GM18520 (cell line): Measurements from ENCODE around the gene UNK.
"Not testable (repeated sequence)": the region's sequence is repeated elsewhere in the genome, so short reads cannot be mapped to it uniquely, and the experiment has no call there.

Source experiments
- ATAC-seq: cut with Tn5 transposase; IDR thresholded peaks from one replicate; pipeline ENCODE4 v1.9.1; 2021; ENCODE audit not compliant: unreplicated experiment

Gene UNK

DNA sequence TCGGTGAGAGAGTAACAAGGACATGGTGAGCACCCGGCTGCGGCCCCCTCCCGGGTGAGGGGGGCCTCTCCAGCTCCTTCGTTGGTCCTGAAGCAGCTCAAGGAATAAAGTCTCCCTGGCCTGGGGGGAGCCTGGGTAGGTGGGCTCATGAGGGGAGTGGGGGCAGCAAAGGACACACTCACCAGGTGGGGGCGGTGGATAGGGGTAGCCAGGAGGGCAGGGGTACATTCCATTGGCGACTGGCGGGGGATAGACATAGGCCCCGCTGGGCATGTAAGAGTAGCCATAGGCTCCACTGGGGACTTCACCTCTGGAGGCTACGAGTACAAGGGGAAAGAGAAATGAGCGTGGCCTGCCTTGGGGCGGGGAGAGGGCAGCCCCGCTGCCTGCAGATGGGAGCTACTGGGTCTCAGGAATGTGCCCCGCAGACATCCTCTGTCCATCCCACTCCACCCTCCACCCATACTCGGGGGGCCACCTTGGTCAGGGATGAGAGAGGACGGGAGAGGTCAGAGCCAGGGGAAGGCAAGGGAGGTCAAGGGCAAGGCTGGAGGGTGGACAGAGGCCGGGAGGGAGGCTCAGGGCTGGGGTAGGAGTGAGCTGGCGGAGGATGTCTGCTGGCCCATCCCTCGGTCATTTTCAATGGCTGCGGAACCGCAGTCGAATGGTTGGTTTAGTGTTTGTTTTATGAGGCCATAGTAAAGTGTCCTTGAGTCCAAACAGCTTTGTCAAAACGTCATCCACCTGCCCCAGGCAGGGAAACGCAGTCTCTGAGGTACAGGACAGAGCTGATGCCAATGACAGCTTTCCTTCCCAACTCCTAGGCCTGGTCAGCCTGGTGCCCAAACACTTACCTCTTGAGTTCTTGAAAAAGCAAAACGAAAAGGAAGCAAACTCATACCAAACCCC lies 63.3 kb downstream of the UNK start:
- no peak for ATAC-seq

DNA sequence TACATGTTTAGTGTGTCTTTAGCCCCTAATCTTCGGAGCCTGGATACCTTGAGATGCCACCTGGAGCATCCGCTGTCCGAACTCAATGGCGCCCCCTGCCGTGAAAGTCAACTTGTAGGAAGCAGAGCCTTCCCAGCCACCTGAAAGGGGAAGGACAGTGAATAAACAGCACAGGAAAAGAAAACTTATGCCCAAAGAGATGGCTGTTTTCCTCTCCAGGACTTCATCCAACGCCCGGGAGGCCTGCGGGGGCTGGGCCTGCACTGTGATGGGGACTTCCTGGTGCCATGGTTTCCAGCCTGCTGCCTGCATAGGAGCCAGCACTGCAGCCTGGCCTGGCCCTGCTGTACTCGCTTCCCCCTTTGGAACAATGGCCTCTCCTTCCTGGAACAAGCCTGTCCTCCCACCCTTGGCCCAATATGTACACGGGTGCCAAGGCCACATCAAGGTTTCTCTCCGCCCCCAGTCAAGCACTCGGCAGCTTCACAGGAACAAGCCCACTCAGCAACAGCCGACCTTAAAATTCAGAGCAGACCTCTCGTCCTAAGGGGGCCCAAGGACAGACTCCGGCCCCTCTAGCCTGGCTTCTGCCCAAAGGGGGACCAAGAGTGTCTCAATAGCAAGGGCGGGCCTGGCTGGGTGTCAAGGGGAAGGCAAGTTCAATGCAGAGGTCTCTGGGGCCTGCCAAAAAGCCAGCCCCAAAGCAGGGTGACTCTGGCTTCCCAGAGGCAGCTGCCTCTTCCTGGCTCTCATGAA lies 64.1 kb downstream of the UNK start:
- no peak for ATAC-seq

GRCh38 chr17:75849279-75849646 lies 64.7 kb downstream of the UNK start:
- no peak for ATAC-seq

- ATAC-seq: no peak
Measured at GRCh38 chr17:75849724-75850123, 65.1 kb downstream of the UNK start.

DNA sequence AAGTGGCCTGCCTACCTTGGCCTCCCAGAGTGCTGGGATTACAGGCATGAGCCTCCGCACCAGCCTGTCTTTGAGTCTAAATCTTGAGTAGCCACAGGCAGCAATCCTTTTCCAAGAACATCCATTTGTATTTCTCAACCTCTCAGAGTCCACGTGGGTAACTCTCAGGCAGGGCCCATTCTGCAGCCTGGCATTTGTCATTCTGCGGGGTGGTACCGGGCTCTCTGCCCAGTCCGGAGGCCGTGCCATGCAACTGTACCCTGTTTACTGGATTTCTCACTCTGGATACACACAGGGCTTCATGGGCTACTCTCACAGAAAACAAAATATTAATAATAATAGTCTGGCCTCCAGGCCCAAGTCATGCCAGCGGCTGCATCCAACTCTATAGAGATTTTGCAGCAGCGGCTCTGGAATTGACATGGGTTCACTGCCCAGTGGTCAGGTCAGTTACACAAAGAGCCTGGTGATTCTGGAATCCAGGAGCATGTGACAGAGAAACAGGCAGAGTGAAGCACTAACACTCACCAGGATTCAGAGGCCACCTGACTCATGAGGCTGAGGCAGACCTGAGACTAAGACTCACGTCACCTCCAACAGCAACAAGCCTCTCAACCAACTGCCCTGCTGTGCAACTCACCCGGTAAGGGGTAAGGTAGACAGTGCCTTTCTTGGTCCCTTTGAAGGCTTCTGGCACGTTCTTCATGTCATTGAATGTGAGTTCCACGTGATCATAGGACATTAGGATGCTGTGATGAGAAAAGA lies 66.5 kb downstream of the UNK start:
- no peak for ATAC-seq

GRCh38 chr17:75851693-75851991 lies 67.0 kb downstream of the UNK start:
- ATAC-seq: not testable (repeated sequence)

- no peak for ATAC-seq
Measured at GRCh38 chr17:75853433-75853832, 68.8 kb downstream of the UNK start.

GRCh38 chr17:75854101-75854748 lies 69.6 kb downstream of the UNK start:
- no peak for ATAC-seq

DNA sequence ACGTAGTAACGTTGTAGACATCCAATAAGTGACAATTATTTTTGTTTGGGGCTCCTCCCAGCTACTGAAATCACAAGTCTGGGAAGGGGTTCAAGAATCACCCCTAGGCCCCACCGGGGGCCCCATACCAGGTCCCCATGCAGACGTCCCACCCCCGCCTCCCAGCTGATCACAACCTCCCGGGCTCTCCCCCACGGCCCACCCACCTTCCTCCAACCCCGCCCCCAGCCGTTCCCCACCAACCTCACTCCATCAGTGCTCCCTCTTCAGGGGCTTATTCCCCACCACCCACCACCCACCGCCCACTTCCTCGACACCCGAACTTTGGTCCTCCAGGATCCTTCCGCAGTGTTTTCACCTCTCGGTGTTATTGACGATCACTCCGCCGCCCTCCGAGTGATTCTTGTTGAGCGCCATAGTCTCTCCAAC lies 70.3 kb downstream of the UNK start:
- ATAC-seq: no peak

- ATAC-seq: peak; percentile 92
Measured at GRCh38 chr17:75855310-75856061, 70.9 kb downstream of the UNK start, which contains the start of gene WBP2. TSS of gene WBP2 (minus strand) at chr17:75855335. CDS start at chr17:75855297, 38 bp downstream.

DNA sequence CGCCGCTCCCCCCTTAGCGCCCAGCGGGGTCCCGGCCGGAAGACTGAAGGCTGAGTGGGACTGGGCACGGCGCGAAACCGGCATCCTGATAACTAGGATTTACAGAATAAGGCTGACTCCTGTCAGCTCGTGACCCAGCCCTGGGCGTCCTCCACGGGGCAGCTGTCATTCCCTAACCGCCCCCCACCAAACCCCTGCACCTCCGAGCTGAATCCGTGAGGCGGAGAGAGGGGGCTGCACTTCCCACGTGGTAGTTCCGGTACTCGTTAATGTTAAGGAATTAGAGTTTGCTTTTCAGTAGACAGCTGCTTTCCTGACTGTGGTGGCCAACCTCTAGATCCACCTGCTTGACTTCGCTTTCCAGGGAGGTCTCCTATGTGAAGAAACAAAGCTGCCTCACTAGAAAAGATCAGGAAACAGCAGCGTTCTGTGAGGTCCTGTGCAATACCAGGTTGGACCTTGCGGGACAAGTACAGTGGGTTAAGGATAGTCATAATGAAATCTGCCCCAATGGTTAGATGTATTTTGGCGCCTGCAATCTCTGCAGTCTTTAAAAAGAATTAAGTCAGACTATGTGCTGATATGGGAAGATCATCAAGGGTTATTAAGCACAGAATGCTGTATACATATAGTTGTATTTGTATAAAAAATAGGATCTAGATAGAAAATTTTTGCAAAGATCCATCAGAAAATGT lies 71.6 kb downstream of the UNK start:
- no peak for ATAC-seq

GRCh38 chr17:75859358-75859757 lies 74.8 kb downstream of the UNK start:
- ATAC-seq: not testable (repeated sequence)

DNA sequence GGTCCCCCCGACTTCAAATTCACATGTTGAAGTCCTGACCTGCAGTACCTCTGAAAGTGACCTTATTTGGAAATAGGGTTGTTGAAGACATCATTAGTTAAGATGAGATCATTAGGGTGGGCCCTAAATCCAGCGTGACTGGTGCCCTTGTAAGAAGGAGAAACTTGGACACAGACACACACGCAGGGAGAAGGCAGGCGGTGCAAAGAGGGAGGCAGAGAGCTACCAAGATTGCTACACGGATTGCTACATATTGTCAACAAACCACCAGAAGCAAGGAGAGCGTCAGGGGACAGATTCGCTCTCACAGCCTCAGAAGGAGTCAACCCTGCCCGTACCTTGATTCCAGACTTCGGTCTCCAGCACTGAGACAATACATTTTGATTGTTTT lies 77.3 kb downstream of the UNK start:
- no peak for ATAC-seq

DNA sequence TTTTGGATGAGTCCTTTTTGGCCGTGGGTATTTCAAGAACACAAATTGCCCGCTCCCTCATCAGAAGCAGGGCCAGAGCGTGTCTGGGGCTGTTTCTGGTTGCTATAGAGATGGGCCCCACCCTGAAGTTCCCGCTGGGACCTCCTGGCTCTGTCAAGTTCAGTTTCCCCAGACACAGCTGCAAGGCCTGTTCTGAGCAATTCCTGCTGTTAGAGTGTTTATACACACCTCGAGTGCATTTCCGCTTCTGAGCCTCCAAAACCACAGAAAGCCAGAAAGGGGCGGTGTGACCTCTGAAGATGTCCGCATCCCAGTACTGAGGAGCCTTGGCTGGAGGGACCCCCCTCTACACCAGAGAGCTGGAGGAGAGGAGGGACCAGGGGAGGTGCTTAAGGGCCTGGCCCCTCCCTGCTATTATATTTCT lies 79.9 kb downstream of the UNK start:
- ATAC-seq: peak; percentile 77

DNA sequence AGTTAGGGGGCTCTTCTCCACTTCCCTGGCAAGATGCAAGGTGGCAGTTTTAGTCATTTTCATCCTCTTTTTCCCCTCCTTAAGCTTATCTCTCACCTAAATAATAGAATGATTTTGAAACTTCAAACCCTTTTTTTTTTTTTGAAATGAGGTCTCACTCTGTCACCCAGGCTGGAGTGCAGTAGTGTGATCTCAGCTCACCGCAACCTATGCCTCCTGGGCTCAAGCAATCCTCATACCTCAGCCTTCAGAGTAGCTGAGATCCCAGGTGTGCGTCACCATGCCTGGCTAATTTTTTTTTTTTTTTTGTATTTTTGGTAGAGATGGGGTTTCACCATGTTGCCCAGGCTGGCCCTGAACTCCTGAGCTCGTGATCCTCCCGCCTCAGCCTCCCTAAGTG lies 80.3 kb downstream of the UNK start:
- ATAC-seq: peak; percentile 12

DNA sequence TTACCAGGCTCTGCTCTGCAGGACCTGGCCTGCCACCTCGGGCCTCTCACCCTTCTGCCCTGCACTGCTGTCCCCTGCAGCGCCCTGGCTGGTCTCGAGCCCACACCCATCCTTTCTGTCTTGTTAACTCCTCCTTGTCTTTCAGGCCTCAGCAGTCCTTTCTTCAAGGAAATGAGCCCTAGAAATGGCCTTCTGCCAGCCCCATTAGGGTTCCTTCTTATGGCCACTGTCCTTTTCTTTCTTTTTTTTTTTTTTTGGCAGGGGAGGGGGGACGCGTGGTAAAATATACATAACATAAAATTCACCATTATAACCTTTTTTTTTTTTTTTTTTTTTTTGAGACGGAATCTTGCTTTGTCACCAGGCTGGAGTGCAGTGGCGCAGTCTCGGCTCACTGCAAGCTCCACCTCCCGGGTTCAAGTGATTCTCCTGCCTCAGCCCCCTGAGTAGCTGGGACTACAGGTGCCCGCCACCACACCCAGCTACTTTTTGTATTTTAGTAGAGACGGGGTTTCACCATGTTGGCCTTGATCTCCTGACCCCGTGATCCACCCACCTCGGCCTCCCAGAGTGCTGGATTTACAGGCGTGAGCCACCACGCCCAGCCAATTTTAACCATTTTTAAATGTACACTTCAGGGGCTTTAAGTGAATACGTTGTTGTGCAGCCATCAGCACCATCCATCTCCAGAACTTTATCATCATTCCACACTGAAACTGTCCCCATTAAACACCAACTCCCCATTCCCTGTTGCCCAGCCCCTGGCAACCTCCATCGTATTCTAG lies 81.0 kb downstream of the UNK start:
- not testable (repeated sequence) for ATAC-seq

DNA sequence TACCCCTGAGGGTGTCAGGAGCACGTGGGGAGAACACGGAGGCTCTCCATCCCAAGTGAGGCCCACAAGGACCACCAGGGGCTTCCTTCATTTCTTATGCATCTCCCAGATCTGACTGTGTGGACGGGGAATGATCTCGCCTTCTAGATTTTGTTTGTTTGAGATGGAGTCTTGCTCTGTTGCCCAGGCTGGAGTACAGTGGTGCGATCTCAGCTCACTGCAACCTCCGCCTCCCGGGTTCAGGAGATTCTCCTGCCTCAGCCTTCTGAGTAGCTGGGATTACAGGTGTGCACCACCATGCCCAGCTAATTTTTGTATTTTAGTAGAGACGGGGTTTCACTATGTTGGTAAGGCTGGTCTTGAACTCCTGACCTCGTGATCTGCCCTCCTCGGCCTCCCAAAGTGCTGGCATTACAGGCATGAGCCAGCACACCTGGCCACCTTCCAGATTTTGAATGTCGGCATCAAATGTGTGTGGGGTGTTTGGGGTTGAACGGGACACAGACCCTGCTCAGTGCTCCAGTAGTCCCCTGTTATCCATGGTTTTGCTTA lies 84.2 kb downstream of the UNK start:
- not testable (repeated sequence) for ATAC-seq

DNA sequence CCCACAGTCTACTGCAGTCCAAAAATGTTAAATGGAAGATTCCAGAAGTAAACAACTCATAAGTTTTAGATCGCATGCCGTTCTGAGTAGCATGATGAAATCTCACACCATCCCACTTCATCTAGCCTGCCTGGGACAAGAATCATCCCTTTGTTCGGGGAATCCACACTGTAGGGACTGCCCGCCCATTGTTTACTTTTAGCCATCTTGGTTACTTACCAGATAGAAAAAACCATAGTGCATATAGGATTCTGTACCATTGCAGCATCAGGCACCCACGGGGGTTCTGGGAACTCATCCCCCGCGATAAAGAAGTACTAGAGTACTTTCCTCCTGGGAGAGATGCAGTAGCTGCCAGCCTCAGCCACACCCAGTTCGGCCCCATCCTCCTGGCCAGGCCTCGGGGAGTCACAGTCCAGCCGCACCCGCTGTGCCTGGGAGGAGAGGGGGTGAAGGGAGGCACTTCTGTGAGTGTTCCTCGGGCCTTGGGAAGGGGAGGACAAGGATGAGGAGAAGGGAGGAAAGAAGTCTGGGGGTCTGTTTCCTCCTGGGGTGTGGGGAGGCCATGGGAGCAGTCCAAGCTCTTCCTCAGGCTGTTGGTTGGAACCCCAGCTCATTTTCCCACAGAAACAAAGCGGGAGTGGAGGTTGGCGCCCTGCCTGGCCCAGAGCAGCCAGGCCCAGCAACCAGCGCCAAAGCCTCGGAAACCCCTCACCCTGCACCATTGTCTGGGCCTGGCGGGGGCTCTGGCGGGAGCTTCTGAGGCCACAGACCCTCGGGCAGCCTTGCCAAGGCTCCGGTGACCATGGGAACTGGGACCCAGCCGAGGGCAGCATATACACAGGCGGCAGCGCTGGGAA lies 84.9 kb downstream of the UNK start:
- no peak for ATAC-seq
